Fibroblast of mammary gland (primary cell): ENCODE results near the gene PLSCR4.
A peak's percentile ranks its signal among the peaks of the same experiment; 100 is the strongest.

ENCODE experiments used
- DNase-seq: peaks from one replicate; pipeline ENCODE4 v3.0.0-alpha.2; 2010; ENCODE audit warnings: low read depth
- H3K4me3 ChIP-seq: 2 replicates; pipeline ENCODE4 v1.5.1; 2011; ENCODE audit warnings: low read depth, mild to moderate bottlenecking, low read length, moderate library complexity; ENCODE audit not compliant: control insufficient read depth
- CTCF ChIP-seq: conservative IDR thresholded peaks from 2 replicates; pipeline ENCODE4 v1.5.1; 2011; ENCODE audit warnings: low read depth, low read length, inconsistent platforms; ENCODE audit not compliant: control insufficient read depth, insufficient read depth

The PLSCR4 gene

GRCh38 chr3:146172586-146172985 is 78.3 kb downstream of the PLSCR4 start:
- no peak for DNase-seq
- H3K4me3 ChIP-seq = no peak overlapping the region
- no peak for TF ChIP-seq CTCF

GRCh38 chr3:146170591-146170990 is 80.3 kb downstream of the PLSCR4 start:
- no peak for TF ChIP-seq CTCF
- no peak for DNase-seq
- no peak overlapping the region for H3K4me3 ChIP-seq

- no peak overlapping the region for H3K4me3 ChIP-seq
- no peak for TF ChIP-seq CTCF
- DNase-seq = no peak
Observed at GRCh38 chr3:146169891-146170290, 81.0 kb downstream of the PLSCR4 start.

GRCh38 chr3:146166826-146167225 is 84.1 kb downstream of the PLSCR4 start:
- no peak overlapping the region for H3K4me3 ChIP-seq
- no peak for TF ChIP-seq CTCF
- no peak for DNase-seq

- peak; percentile 97 for DNase-seq
- no peak for TF ChIP-seq CTCF
- H3K4me3 ChIP-seq = no peak overlapping the region
Observed at GRCh38 chr3:146166415-146166821, 84.5 kb downstream of the PLSCR4 start.

GRCh38 chr3:146165877-146166276 is 85.0 kb downstream of the PLSCR4 start:
- no peak overlapping the region for H3K4me3 ChIP-seq
- TF ChIP-seq CTCF = no peak
- DNase-seq = no peak
